ENCODE measurements around the gene AREG. TPM values are rescaled to one million over a fixed set of nuclear protein-coding genes. Genes with fewer than 3 reads are reported as not detected.

AREG gene
- total RNA-seq, 1 experiment from 2014 or later, result 156 TPM

DNA sequence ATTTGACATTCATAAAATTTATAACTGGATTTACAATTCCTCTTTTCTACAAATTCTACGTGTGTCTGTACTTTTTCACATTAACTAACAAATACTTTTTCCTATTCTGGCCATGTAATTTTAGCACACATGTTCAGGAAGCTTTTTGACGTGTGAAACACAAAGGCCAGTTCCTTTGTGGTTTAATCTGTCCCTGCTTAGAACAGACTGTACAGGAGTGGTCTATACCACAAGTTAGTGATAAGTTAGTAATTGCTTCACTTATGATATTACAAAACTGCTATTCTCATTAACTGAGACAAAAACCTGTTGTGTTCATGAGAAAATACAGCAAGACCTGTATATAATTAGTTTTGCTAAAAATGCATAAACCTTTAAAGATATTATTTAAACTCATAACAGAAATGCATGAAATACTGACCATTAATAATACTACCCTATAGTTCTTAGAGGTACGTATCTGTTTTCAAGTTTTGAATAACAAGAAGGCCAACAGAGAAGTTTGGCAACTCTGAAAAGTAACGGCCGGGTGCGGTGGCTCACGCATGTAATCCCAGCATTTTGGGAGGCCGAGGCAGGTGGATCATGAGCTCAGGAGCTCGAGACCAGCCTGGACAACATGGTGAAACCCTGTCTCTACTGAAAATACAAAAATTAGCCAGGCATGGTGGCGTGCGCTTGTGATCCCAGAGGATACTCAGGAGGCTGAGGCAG lies 13.7 kb upstream of the AREG start:
- no peak for DNase-seq (ENCODE audit: low spot score)

DNA sequence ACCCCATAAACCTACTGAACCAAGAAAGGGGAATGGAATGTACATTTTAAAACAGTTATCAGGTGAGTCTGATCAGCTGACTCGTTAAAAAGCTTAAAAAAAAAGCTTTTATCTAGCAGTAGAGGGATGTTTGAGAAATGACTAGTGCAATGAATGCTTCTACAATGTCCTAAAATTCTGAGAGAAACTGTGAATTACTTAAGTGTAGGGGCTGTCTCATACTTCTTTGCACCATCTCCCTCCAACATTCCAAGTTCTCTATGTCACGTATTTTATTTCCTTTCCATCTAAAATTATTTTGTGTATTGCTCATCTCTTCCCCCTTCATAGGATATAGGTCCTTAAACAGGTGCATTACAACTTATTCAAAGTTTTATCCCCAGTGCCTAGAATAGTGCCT lies 11.9 kb upstream of the AREG start:
- no peak for DNase-seq (ENCODE audit: low spot score)

DNA sequence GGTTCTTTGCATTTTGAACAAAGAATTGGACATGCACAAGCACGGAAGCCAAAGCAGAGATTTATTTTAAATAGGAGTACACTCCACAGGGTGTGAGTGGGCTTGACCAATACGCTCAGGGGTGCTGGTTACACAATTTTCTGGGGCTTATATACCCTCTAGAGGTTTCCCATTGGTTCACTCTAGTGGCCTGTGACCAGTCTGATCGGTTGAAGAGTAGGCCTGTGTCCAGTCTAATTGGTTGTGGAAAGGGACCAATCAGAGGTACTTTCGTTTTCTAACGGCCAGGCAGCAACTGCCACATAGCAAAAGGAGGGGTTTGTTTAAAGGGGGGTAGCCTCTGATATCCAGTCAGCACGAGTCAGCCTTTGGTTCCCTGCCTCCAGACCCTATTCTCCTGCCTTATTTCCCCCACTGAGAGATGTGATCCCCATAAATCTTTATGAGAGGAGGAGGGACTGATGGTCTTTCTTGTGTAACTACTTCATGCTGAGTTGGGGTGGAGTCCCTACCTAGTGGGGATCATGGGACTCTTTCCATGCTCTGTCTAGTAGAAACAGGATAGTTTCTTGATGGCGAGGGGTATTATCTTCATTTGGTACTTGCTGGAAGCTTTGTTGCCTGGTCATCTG lies 11.3 kb upstream of the AREG start:
- DNase-seq (ENCODE audit: low spot score), result no peak

DNA sequence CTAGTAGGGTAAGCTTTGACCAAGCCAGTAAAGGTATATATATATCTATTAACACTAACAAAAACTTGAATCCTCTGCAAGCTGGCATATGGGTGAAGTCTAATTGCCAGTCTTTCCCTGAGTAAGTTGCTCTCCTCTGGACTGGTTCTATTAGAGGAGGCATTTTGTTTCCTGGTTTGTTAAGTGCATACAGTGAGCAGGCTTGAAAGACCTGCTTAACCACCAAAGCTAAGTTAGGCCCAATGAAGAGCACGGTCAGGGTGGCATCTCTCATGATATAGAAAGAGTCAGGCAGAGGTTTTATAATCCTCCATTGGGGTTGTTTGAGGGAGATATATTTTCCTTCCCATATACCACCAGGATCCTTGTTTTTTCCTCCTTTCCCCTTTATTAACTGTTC lies 9.6 kb upstream of the AREG start:
- no peak for DNase-seq (ENCODE audit: low spot score)

GRCh38 chr4:74437866-74438265 lies 7.1 kb upstream of the AREG start:
- DNase-seq (ENCODE audit: low spot score), result no peak

DNA sequence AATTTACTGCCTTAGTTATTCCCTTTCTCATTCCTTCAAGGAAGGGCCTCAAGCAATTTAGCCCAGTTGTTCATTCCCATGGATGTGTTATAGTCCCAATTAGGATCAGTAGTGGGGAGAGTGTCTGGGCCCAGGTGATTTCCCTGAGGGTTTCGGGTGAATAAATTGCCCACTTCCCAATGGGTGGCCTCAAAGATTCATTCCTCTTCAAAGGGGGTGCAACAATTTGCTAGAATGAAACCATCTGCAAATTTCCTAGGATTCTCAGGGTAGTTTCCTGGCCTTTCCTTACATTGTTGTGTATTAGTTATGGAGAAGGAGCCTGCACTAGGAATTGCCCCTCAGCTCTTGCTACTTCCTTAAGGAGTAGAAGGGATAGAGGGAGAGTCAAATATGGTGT lies 6.3 kb upstream of the AREG start:
- DNase-seq (ENCODE audit: low spot score), result no peak

DNA sequence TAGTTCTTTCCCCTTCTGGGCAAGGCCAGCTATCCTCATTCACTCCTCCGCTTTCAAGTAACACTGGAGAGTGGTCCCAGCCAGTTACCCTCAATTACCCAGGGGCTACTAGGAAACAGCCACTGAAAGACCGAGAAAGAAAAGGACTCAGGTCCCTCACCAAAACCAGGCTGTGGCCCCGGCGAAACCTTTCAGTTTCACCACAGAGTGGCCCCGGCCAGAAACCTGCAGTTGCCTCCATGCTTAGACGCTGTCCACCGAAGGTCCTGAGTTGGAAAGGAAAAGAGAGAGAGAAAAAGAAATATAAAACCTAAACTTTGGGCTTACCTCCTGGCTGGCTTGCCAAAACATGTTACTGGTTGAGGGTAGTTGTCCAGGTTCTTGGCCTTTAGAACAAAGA lies 5.0 kb upstream of the AREG start:
- no peak for DNase-seq (ENCODE audit: low spot score)

DNA sequence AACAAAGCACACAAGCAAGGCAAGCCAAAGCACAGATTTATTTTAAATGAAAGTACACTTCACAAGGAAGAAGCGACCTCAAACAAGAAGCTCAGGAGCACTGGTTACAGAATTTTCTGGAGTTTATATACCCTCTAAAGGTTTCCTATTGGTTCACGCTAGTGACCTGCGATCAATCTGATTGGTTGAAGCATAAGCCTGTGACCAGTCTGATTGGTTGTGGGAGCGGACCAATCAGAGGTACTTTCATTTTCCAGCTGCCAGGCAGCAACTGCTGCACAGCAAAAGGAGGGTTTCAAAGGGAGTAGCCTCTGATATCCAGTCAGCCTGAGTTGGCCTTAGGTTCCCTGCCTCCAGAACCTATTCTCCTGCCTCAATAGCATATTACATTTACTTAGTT lies 4.6 kb upstream of the AREG start:
- DNase-seq (ENCODE audit: low spot score), result no peak

GRCh38 chr4:74441744-74442143 lies 3.2 kb upstream of the AREG start:
- DNase-seq (ENCODE audit: low spot score), result no peak

- DNase-seq (ENCODE audit: low spot score), result peak; percentile 63
Observed at GRCh38 chr4:74446193-74446868, 1.4 kb downstream of the AREG start.

DNA sequence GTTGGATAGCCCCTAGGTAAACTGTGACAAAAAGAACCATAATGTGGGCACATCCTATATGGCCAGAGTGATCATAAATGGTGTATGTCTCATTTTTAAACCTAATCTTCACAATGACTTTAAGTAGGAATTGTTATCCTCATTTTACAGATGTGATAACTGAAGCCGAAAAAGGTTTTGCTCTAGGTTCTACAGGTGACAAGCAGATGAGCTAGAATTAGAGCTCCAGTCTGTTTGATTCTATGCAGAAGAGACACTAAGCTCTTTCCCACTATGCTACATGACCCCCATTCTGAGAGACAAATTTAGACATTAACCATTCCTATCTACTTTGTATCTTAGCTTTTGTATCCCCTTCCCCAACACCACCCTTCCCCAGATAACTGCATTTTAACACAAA lies 2.0 kb downstream of the AREG start:
- DNase-seq (ENCODE audit: low spot score), result peak; percentile 54

DNA sequence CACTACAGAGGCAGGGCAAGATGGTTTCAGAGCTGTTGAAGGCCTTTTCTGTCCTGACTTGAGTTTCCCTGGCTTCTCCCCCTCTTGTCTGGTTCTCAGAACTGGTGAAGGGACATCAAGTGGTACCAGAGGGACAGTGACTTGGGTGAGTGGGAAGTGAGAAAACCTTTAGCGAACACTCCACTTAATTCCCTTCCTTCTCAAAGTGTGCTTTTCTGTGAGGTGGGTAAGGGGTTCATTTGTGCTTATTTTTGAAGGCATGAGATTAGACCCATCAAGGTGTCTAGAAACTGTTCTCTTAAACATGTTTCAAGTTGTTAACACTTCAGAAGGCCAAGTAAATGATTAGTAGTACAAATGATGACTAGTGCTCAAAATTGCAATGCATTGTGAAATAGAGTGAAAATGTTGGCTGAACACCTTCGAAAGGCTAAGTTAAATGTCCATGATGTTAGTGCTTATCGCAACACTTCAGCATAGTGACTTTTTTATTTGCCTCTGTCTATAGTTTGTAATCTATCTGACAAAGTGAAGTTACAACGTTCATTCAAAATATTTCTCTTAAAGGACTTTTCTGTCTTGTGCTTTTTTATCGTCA lies 2.8 kb downstream of the AREG start:
- peak; percentile 59 for DNase-seq (ENCODE audit: low spot score)

GRCh38 chr4:74449571-74450297 lies 4.8 kb downstream of the AREG start:
- peak; percentile 52 for DNase-seq (ENCODE audit: low spot score)

GRCh38 chr4:74450298-74450683 lies 5.4 kb downstream of the AREG start:
- DNase-seq (ENCODE audit: low spot score), result no peak

DNA sequence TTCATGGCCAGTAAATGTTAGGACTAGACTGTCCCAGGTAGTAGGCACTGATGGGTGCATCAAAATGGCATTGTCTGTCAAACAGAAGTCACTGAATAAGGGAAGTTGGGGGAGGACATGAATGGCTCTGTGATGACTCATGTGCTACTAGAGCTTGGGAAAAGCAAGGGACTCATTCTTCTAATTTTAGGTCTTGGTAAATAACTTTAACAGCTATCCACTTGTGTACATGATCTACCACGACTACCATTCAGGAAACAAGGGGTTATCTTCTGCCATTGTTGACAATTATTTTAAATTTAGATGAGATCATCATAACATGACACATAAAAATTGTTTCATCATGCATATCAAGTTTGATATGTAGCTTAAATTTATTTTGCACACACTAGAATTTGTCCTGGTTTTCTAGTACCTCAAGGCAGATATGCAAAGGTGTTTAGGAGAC lies 6.3 kb downstream of the AREG start:
- peak; percentile 66 for DNase-seq (ENCODE audit: low spot score)

DNA sequence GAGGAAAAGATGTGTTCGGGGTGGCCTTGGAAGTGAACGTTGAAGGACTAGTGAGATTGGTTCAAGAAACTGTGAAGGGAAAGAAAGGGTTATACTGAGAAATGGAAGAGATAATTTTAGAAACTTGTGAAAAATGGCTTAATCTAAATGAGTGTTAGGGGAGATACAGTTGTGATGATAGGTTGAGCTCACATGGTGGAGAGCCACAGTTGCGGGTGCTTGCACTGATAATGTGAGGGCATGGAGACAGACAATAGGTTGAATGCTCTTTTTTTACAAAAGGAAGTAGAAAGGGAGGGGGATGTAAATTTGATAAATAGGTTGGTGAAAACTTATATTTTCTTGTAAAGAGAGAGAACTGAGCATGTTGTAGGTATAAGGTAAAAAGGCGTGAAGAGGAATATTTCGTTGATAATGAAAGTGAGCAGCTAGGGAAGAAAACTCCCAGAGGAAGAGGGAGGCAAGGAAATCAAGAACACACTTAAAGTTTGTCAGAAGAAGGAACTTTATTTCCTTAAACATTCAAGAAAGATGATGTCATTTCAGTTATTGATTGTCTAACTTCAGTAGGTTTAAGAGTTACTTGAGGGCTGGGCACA lies 8.2 kb downstream of the AREG start:
- peak; percentile 36 for DNase-seq (ENCODE audit: low spot score)

DNA sequence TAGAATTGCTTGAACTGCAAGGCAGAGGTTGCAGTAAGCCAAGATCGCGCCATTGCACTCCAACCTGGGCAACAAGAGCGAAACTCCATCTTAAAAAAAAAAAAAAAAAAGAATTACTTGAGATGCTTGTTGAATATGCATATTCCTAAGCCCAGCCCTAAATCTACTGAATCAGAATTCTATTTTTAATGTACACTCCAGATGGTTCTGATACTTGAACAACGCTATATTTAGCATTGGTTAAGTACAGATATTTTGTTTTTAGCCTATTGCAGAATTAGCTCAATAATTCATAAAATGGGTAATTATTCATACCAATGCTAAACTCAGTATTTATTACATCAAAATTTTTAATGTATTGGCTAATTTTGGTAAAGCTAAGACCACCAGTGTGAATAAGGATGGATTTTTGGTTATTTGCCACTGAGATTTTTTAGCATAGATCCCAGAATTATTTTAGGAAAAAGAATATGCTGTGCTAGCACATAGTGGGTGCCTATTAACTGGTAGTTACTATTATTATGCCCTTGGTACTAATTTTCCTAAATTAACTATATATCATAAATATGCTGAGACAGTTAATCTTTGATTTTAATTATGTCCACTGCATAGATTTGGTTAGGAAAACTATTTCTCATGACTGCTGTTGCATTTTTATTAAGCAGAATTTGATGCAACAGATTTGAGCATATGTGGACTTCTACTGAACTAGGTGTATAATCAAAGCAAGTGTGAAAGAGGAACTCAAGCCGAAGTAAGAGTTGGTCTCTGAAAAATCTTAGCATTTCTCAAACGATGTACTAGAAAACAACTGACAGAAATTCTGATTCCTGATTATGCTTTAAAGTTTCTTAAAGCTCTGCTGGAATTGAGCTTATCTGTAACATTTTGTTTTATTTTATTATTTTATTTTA lies 9.2 kb downstream of the AREG start:
- DNase-seq (ENCODE audit: low spot score), result no peak

- DNase-seq (ENCODE audit: low spot score), result no peak
Observed at GRCh38 chr4:74455361-74456055, 10.6 kb downstream of the AREG start.

DNA sequence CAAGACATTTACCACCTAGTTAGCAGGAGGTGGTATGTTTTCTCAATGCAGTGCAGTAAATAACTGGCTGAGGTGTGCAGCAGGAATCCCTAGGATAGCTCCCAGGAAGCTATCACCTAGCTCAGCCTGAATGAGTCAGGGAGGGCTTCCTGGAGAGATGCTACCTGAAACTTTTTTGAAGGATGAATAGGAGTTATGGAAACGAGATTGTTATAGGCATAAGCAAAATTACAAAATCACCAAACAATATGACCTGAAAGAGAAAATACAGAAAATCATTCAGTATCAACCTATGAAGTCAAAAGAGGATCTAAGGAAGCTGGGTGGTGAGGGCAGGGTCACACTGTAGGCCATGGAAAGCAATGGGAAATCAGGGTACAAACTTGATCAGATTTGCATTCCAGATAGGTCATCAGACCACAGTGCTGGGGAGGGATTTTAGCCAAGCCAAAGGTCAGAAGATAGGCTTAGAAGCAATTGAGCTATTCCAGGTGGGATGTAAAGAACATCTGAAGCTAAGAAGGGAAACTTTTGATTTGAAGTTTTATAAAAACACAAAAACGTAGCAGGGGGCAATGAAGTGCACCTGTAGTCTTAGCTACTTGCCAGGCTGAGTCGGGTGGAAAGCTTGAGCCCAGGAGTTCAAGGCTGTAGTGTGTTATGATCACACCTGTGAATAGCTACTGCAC lies 11.3 kb downstream of the AREG start:
- DNase-seq (ENCODE audit: low spot score), result peak; percentile 51

Data from HT-29 (cell line).